Tibial artery (tissue), 4 donors: ENCODE data around the gene MIB2.
"Not testable (repeated sequence)": the region's sequence is repeated elsewhere in the genome, so short reads cannot be mapped to it uniquely, and the experiment has no call there.

Experiments used
- DNase-seq, 2 donors: peaks; one replicate each; pipeline ENCODE4 v3.0.0-alpha.2; 2019
- H3K27ac ChIP-seq, 2 donors: fragments of 200-600 bp; sonication (generic) in 1 of 2; 1 replicate in 1 of 2; 2 replicates in 1 of 2; pipeline ENCODE4 v1.5.1; 2018 to 2019; ENCODE audit warnings: mild to moderate bottlenecking in 1 of 2
- H3K27me3 ChIP-seq, 2 donors: fragments of 200-600 bp; sonication (generic) in 1 of 2; one replicate each; pipeline versions ENCODE4 v1.5.1 to v1.6.0; 2016 to 2019
- H3K36me3 ChIP-seq, 3 donors: fragments of 200-600 bp; sonication (generic) in 2 of 3; one replicate each; pipeline ENCODE4 v1.5.1; 2016 to 2019; ENCODE audit warnings: mild to moderate bottlenecking in 2 of 3
- H3K4me1 ChIP-seq, 4 donors: fragments of 200-600 bp; sonication (generic) in 2 of 4; 1 replicate in 3 of 4; 2 replicates in 1 of 4; pipeline ENCODE4 v1.5.1; 2016 to 2019
- H3K4me3 ChIP-seq, 2 donors: fragments of 200-600 bp; sonication (generic) in 1 of 2; 1 replicate in 1 of 2; 2 replicates in 1 of 2; pipeline ENCODE4 v1.5.1; 2018 to 2019; ENCODE audit warnings: mild to moderate bottlenecking in 2 of 2
- H3K9me3 ChIP-seq, 3 donors: fragments of 200-600 bp; sonication (generic) in 1 of 3; one replicate each; pipeline ENCODE4 v1.5.1; 2016 to 2019
- intact Hi-C: fragments of 100-400 bp; cut with DNase I; formaldehyde crosslinking; loops from one replicate; pipeline ENCODE4 v1.15.0; 2023; ENCODE audit warnings: low total_unique reads
- TF ChIP-seq, protein P1 (sequence below), 2 experiments: fragments of 200-600 bp in 1 of 2; fragments of 450-650 bp in 1 of 2; IDR thresholded peaks; one replicate each; pipeline ENCODE4 v1.5.1; 2017 to 2019; ENCODE audit warnings: antibody characterized with exemption in 2 of 2, mild to moderate bottlenecking in 1 of 2, moderate library complexity in 1 of 2

Gene MIB2

DNA sequence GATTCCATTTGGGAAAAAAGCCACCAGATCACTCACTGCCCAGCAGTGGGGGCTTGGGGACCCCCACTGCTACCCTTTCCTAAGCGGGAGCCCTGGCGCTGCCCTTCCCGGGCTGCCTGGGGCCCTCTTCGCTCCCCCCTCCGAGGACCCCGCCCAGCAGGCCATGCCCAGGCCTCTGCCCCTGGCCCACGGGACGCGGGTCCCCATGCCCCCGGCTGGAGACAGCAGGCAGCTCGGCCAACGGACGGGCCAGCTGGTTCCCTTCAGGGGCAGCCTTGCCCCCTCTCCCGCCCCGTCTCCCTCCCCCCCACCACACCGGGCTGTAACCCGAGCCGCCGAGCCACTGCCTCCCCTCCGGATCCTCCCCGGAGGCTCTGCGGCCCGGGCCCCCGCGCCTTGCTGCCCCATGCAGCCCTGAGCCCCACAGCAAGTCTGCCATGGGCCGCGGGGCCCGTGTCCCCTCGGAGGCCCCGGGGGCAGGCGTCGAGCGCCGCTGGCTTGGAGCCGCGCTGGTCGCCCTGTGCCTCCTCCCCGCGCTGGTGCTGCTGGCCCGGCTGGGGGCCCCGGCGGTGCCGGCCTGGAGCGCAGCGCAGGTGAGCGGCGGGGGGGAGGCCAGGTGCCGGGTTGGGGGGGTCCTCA lies 16.6 kb downstream of the MIB2 start, which contains the start of gene MMP23B:
TSS of gene MMP23B (plus strand) at position 392 of the 639 bp plus-strand sequence. CDS start at position 438, 46 bp downstream.
- Histone ChIP-seq H3K4me1 (peaks cover 0 to 24% (median 18%) of the 10 kb centered on the region in 4 donors), H3K9me3 (no peaks in the 10 kb centered on the region), H3K27me3 (peaks cover 11 to 48% of the 10 kb centered on the region in 2 donors), H3K27ac (peak within 1 kb of the TSS; percentile 56 to 77), H3K36me3 (peaks cover 15 to 35% (median 26%) of the 10 kb centered on the region in 3 donors), H3K4me3 (peak within 1 kb of the TSS; percentile 30 to 37)
- TF ChIP-seq, protein P1, sequence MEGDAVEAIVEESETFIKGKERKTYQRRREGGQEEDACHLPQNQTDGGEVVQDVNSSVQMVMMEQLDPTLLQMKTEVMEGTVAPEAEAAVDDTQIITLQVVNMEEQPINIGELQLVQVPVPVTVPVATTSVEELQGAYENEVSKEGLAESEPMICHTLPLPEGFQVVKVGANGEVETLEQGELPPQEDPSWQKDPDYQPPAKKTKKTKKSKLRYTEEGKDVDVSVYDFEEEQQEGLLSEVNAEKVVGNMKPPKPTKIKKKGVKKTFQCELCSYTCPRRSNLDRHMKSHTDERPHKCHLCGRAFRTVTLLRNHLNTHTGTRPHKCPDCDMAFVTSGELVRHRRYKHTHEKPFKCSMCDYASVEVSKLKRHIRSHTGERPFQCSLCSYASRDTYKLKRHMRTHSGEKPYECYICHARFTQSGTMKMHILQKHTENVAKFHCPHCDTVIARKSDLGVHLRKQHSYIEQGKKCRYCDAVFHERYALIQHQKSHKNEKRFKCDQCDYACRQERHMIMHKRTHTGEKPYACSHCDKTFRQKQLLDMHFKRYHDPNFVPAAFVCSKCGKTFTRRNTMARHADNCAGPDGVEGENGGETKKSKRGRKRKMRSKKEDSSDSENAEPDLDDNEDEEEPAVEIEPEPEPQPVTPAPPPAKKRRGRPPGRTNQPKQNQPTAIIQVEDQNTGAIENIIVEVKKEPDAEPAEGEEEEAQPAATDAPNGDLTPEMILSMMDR (IDR thresholded peaks at IDR 0.05): no peak
- intact Hi-C loops: no loop called here
- peak in 1 of 2 donors; percentile 66 for DNase-seq

DNA sequence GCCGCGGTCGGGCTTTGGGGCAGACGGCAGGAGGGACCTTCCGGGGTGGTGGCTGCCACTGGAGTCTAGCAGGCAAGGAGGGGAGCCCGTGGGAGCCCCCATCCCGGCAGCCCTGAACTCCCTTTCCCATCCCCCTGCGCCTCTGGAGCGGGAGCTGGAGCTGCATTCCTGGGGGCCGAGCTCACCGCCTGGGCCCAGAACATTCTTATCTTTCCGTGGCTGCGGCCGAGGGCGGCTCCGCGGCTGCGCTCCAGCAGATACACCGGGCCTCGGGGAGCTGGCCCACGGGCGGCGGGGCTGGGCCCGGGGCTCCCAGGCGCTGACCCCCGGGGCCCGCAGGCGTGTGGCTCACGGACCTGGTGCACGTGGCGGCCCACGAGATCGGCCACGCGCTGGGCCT lies 18.1 kb downstream of the MIB2 start:
- H3K9me3 ChIP-seq, H3K4me3 ChIP-seq, H3K27ac ChIP-seq, intact Hi-C loops, DNase-seq: not testable (repeated sequence)
- H3K36me3 ChIP-seq: peaks cover 15 to 35% (median 20%) of the 10 kb centered on the region in 3 donors
- peaks cover 0 to 24% (median 18%) of the 10 kb centered on the region in 4 donors for H3K4me1 ChIP-seq
- H3K27me3 ChIP-seq: peaks cover 11 to 39% of the 10 kb centered on the region in 2 donors

DNA sequence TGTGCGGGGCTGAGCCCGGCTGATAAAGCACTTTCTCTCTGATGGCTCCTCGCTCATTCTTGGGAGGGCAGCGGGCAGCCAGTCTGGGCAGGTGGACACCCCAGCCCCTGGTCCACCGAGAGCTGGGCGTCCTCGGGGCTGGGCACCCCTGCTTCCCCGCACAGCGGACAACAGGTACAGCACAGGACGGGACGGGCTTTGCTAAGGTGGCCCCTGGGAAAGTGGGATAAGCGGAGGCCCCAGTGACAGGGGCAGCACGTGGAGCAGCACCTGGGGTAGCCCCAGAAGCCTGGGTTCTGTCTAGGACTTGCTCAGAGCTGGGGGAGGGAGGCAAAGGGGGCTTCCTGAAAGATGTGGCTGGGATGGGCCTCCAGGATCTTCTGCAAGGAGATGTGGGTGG lies 19.3 kb downstream of the MIB2 start:
- H3K27ac ChIP-seq, H3K4me3 ChIP-seq, H3K9me3 ChIP-seq, intact Hi-C loops: not testable (repeated sequence)
- H3K4me1 ChIP-seq: peaks cover 0 to 24% (median 18%) of the 10 kb centered on the region in 4 donors
- H3K36me3 ChIP-seq: peaks cover 19 to 36% (median 20%) of the 10 kb centered on the region in 3 donors
- peak in 1 of 2 donors; percentile 65 for DNase-seq
- peaks cover 11 to 27% of the 10 kb centered on the region in 2 donors for H3K27me3 ChIP-seq

DNA sequence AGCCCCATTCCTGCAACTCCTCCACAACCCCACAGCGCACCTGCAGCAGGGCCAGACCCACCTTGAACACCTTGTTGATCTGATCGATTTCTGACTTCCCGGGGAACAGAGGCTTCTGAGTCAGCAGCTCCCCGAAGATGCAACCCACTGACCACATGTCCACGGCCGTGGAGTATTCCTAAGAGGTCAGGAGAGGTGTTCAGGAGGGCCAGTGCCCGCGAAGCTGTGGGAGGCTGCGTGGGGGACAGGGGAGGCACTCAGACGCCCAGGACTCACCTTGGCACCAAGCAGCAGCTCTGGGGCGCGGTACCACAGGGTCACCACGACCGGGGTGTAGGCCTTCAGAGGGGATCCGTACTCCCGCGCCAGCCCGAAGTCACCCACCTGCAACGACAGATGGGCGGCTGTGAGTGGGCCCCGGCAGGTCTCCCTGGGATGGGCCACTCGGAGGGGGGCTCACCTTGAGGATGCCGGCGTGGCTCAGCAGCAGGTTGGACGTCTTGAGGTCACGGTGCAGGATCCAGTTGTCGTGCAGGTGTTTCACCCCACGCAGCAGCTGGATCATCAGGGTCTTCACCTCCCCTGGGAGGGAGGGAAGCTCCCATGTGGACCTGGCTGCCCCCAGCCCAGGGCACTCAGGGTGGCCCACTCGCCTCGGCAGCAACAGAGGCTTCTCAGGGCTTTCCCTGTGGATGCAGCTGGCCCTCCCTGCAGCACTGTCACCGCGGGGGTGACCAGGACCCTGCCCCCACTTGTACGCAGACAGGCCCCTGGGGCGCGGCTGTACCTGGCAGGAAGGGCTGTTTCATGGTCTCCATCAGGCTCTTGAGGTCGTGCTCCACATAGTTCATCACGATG lies 21.6 kb downstream of the MIB2 start:
- DNase-seq: peak in 1 of 2 donors; percentile 59
- H3K27me3 ChIP-seq, H3K9me3 ChIP-seq, H3K4me1 ChIP-seq, intact Hi-C loops, H3K4me3 ChIP-seq, H3K27ac ChIP-seq: not testable (repeated sequence)
- peaks cover 19 to 53% (median 25%) of the 10 kb centered on the region in 3 donors for H3K36me3 ChIP-seq

DNA sequence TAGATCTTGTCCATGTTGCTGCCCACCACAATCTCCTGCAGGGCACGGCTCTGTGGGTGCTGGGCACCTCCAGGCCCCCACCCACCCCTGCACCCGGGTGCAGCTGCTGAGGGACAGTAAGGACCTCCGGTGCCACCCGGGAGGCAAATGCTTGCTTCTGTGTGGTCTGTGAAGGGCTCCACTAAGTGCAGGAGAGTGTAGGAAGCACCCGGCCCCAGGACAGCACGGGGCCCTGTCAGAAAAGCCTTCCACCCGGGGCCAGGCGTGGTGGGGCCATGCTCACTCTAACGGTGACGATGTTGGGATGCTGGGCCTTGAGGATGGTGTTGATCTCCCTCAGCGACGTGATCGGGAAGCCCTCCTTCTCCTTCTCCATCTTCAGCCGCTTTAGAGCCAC lies 22.2 kb downstream of the MIB2 start:
- H3K4me1 ChIP-seq, H3K9me3 ChIP-seq, intact Hi-C loops, H3K27ac ChIP-seq, H3K27me3 ChIP-seq, H3K4me3 ChIP-seq: not testable (repeated sequence)
- peak in 1 of 2 donors; percentile 51 for DNase-seq
- H3K36me3 ChIP-seq: peaks cover 19 to 55% (median 25%) of the 10 kb centered on the region in 3 donors

DNA sequence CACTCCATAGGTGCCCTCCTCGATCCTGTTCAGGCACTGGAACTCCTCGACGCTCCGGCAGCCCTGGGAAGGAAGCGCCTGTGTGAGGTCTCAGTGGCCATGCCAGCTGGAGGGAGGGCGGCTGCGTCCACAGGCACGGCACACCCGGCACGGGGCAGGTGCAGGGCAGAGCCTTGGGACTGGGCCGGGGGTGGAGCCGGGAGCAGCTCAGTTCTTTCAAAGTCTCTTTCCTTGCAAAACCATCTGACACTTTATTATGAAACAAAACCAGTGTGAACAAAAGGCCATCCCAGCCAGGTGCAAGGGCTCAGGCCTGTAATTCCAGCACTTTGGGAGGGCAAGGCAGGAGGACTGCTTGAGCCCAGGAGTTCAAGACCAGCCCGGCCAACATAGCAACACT lies 23.2 kb downstream of the MIB2 start:
- H3K4me3 ChIP-seq, H3K9me3 ChIP-seq, H3K27me3 ChIP-seq, H3K4me1 ChIP-seq, intact Hi-C loops, H3K27ac ChIP-seq: not testable (repeated sequence)
- DNase-seq: peak in 1 of 2 donors; percentile 63
- H3K36me3 ChIP-seq: peaks cover 19 to 58% (median 25%) of the 10 kb centered on the region in 3 donors

DNA sequence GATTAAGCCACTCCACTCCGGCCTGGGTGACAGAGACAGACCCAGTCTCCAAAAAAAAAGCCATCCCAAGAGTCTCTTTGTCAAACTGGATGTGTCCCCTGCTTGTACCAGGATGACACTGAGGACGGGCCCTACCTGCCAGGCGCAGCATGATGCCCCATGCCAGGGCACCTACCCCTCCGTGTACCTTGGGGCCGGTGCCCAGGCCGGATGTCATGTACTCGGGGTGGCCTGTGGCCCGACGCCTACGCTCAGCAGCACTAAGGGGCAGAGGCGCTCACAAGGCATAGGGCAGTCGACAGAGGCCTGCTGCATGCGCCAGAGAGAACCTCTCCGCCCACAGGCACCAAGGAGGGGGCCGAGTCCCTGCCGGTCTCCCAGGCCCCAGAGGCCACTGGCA lies 24.1 kb downstream of the MIB2 start:
- peak in 1 of 2 donors; percentile 59 for DNase-seq
- H3K4me1 ChIP-seq, H3K27ac ChIP-seq, H3K4me3 ChIP-seq, intact Hi-C loops, H3K9me3 ChIP-seq, H3K27me3 ChIP-seq: not testable (repeated sequence)
- peaks cover 19 to 58% (median 25%) of the 10 kb centered on the region in 3 donors for H3K36me3 ChIP-seq

DNA sequence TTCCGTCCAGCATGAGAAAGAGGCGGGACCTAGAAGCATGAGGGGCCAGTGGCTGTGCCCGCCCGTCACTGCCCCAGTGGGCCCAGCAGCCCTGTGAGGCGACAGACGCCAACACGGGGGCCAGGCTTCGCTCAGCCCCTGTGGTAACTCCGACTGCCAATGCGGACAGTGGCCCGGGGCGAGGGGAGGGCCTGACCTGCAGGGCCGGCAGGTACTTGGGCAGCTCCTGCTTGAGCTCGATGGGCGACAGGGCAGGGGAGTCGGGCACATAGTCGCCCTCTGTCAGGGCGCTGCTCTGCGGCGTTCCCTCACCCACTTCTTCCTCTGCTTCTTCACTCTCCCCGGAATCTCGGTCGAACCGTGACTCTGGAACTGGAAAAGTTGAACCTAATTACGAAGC lies 24.8 kb downstream of the MIB2 start:
- H3K9me3 ChIP-seq, intact Hi-C loops, H3K4me3 ChIP-seq, H3K27ac ChIP-seq, H3K4me1 ChIP-seq, H3K27me3 ChIP-seq: not testable (repeated sequence)
- H3K36me3 ChIP-seq: peaks cover 19 to 63% (median 25%) of the 10 kb centered on the region in 3 donors
- peak in 1 of 2 donors; percentile 43 for DNase-seq

DNA sequence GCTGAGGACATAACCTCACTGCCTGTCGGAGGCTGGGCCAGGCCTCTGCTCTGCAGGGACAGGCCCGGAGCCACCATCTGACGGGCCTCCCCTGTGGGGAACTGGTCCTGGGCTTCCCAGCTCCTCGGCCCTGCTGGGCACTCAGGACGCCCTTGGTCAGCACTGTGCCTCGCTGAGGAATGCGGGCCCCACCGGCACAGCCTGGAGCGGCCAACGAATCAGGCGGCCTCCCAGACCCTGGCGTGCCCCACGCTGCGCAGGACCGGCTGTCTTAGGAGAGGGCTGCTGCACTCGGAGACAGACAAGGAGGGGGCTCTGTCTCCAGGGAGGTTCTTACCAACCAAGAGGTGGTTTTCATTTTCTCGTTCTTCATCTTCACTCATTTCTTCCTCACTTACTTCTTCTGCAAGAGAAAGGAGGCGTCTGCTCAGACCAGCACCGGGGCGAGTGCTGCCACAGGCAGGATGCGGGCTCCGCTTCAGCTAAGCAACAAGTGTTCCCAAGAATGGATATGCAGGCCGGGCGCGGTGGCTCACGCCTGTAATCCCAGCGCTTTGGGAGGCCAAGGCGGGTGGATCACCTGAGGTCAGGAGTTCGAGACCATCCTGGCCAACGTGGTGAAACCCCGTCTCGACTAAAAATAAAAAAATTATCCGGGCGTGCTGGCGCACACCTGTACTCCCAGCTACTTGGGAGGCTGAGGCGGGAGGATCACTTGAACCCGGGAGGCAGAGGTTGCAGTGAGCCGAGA lies 25.6 kb downstream of the MIB2 start:
- peaks cover 19 to 67% (median 25%) of the 10 kb centered on the region in 3 donors for H3K36me3 ChIP-seq
- H3K9me3 ChIP-seq, H3K27ac ChIP-seq, H3K4me1 ChIP-seq, intact Hi-C loops, H3K27me3 ChIP-seq, H3K4me3 ChIP-seq: not testable (repeated sequence)
- peak in 1 of 2 donors; percentile 24 for DNase-seq

DNA sequence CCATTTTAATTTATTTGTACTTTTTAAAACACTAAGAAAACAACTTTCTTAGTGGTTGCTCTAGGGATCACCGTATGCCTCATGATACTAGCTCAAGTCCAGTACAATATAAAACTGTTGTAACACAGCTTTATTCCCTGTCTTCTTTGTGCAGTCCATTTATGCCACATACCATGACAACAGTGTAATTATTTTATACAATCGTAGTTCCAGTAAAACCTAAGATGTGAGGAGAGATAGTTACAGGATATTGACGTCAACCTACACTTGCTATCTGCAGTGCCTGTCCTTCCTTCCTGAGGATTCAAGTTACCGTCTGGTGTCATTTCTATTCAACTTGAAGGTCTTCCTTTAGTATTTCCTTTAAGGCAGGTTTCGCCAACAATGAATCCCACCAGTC lies 31.0 kb downstream of the MIB2 start:
- intact Hi-C loops, H3K27ac ChIP-seq, DNase-seq, H3K4me1 ChIP-seq, H3K9me3 ChIP-seq, H3K27me3 ChIP-seq, H3K4me3 ChIP-seq: not testable (repeated sequence)
- H3K36me3 ChIP-seq: peaks cover 41 to 69% (median 42%) of the 10 kb centered on the region in 3 donors

DNA sequence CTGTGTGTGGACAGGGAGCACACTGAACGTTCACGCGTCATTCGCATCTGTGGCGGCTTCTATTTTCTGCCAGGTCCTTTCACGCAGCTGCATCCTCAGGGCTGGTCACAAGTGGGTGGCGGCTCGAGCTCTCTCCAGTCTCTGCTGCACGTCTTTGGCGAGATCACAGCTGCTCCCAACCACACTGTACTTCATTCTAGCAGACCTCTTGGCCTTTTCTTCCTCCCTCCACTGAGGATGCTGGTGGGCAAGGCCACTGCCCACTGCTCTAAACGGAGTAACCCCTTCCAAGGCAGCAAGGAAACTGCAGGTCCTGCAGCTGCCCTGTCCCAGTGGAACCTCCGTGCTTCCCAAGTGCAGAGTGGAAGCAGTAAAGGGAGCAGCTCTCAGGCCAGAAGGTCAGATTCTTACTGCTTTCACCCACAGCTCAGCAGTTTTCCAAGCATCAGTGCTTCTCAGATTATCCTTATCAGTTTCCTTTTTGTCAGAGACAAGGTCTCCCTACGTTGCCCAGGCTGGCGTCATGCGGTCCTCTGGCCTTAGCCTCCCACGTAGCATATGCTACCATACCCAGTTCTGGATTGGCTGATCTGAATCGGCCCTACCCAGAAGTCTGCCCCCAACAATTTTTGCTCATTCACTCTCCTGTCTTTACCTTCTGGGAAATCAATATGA lies 32.4 kb downstream of the MIB2 start:
- peak in 1 of 2 donors; percentile 27 for DNase-seq
- H3K27me3 ChIP-seq, intact Hi-C loops, H3K4me3 ChIP-seq, H3K9me3 ChIP-seq, H3K4me1 ChIP-seq, H3K27ac ChIP-seq: not testable (repeated sequence)
- H3K36me3 ChIP-seq: peaks cover 53 to 78% (median 54%) of the 10 kb centered on the region in 3 donors

DNA sequence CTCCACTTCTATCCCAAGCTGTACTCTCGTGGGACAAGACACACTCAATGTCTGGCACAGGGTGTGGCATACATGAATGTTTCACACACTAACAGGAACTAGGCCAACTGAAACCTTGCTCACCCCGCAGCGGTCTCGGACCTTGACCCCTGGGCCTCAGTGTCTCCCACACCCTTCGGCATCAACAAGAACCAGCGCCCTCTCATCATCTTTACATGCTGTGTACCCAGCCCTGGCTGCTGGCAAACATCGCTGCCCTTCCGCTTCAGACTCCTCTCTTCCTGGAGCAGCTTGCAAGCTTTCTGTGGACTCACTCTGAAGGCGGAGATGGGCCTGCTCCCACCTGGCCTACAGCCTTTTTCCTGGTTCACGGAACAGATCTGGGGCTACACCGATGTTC lies 33.0 kb downstream of the MIB2 start:
- H3K27me3 ChIP-seq, H3K27ac ChIP-seq, H3K9me3 ChIP-seq, H3K4me1 ChIP-seq, intact Hi-C loops, H3K4me3 ChIP-seq: not testable (repeated sequence)
- DNase-seq: peak in 1 of 2 donors; percentile 43
- peaks cover 56 to 82% (median 59%) of the 10 kb centered on the region in 3 donors for H3K36me3 ChIP-seq
